ENCODE results near the gene TMEM125. TPM values are rescaled to one million over a fixed set of nuclear protein-coding genes. Genes with fewer than 3 reads are reported as not detected.
A peak's percentile ranks its signal among the peaks of the same experiment; 100 is the strongest.

The TMEM125 gene
- total RNA-seq, result under 1 TPM in 1 of 2 experiments, not detected in 1; 0.30 TPM

- Mint-ChIP-seq H3K4me1 (peaks cover 14% of the 10 kb centered on the region), H3K36me3 (peaks cover 3% of the 10 kb centered on the region), H3K4me3 (peak within 1 kb of the TSS; percentile 58), H3K27ac (no peak within 1 kb of the TSS), H3K9me3 (peaks cover 3% of the 10 kb centered on the region), H3K27me3 (peaks cover 16% of the 10 kb centered on the region)
- no peak for DNase-seq
Observed at GRCh38 chr1:43269627-43270375, at the start of gene TMEM125. Gene TMEM125 (plus strand): TSS chr1:43269983. CDS start chr1:43272723, 2,740 bp downstream.

GRCh38 chr1:43220905-43221778 lies 48.6 kb upstream of the TMEM125 start:
- Mint-ChIP-seq H3K9me3 (no peaks in the 10 kb centered on the region), H3K4me3 (no peak overlapping the region), H3K4me1 (peaks cover 8% of the 10 kb centered on the region), H3K27ac (peak overlapping the region; percentile 23), H3K27me3 (no peaks in the 10 kb centered on the region), H3K36me3 (no peaks in the 10 kb centered on the region)
- no peak for DNase-seq

- Mint-ChIP-seq H3K4me3 (no peak overlapping the region), H3K4me1 (peaks cover 8% of the 10 kb centered on the region), H3K36me3 (no peaks in the 10 kb centered on the region), H3K27ac (no peak overlapping the region), H3K9me3 (no peaks in the 10 kb centered on the region), H3K27me3 (no peaks in the 10 kb centered on the region)
- DNase-seq, result no peak
Observed at GRCh38 chr1:43221797-43222196, 48.0 kb upstream of the TMEM125 start.

- no peaks in the 10 kb centered on the region for H3K9me3 Mint-ChIP-seq
- H3K4me1 Mint-ChIP-seq, result peaks cover 8% of the 10 kb centered on the region
- no peak for DNase-seq
- H3K27ac Mint-ChIP-seq, result no peak overlapping the region
- H3K36me3 Mint-ChIP-seq, result no peaks in the 10 kb centered on the region
- H3K27me3 Mint-ChIP-seq, result no peaks in the 10 kb centered on the region
- no peak overlapping the region for H3K4me3 Mint-ChIP-seq
Observed at GRCh38 chr1:43222879-43223278, 46.9 kb upstream of the TMEM125 start.

GRCh38 chr1:43225168-43225567 lies 44.6 kb upstream of the TMEM125 start:
- H3K4me3 Mint-ChIP-seq, result no peak overlapping the region
- peaks cover 8% of the 10 kb centered on the region for H3K4me1 Mint-ChIP-seq
- no peaks in the 10 kb centered on the region for H3K36me3 Mint-ChIP-seq
- no peaks in the 10 kb centered on the region for H3K27me3 Mint-ChIP-seq
- no peak for DNase-seq
- no peaks in the 10 kb centered on the region for H3K9me3 Mint-ChIP-seq
- no peak overlapping the region for H3K27ac Mint-ChIP-seq

GRCh38 chr1:43227143-43227764 lies 42.5 kb upstream of the TMEM125 start:
- no peak overlapping the region for H3K4me3 Mint-ChIP-seq
- H3K36me3 Mint-ChIP-seq, result no peaks in the 10 kb centered on the region
- peak; percentile 76 for DNase-seq
- H3K27ac Mint-ChIP-seq, result no peak overlapping the region
- no peaks in the 10 kb centered on the region for H3K9me3 Mint-ChIP-seq
- no peaks in the 10 kb centered on the region for H3K4me1 Mint-ChIP-seq
- H3K27me3 Mint-ChIP-seq, result no peaks in the 10 kb centered on the region

- no peaks in the 10 kb centered on the region for H3K9me3 Mint-ChIP-seq
- no peaks in the 10 kb centered on the region for H3K27me3 Mint-ChIP-seq
- no peak for DNase-seq
- no peak overlapping the region for H3K4me3 Mint-ChIP-seq
- no peak overlapping the region for H3K27ac Mint-ChIP-seq
- H3K4me1 Mint-ChIP-seq, result no peaks in the 10 kb centered on the region
- no peaks in the 10 kb centered on the region for H3K36me3 Mint-ChIP-seq
Observed at GRCh38 chr1:43229826-43230780, 39.7 kb upstream of the TMEM125 start.

GRCh38 chr1:43232074-43232473 lies 37.7 kb upstream of the TMEM125 start:
- H3K27me3 Mint-ChIP-seq, result no peaks in the 10 kb centered on the region
- H3K27ac Mint-ChIP-seq, result no peak overlapping the region
- H3K9me3 Mint-ChIP-seq, result no peaks in the 10 kb centered on the region
- no peak overlapping the region for H3K4me3 Mint-ChIP-seq
- no peak for DNase-seq
- H3K4me1 Mint-ChIP-seq, result no peaks in the 10 kb centered on the region
- no peaks in the 10 kb centered on the region for H3K36me3 Mint-ChIP-seq

GRCh38 chr1:43232482-43232881 lies 37.3 kb upstream of the TMEM125 start:
- no peak overlapping the region for H3K27ac Mint-ChIP-seq
- H3K9me3 Mint-ChIP-seq, result no peaks in the 10 kb centered on the region
- DNase-seq, result no peak
- H3K4me3 Mint-ChIP-seq, result no peak overlapping the region
- no peaks in the 10 kb centered on the region for H3K27me3 Mint-ChIP-seq
- H3K36me3 Mint-ChIP-seq, result no peaks in the 10 kb centered on the region
- H3K4me1 Mint-ChIP-seq, result no peaks in the 10 kb centered on the region

GRCh38 chr1:43233631-43234030 lies 36.2 kb upstream of the TMEM125 start:
- H3K27me3 Mint-ChIP-seq, result no peaks in the 10 kb centered on the region
- H3K9me3 Mint-ChIP-seq, result no peaks in the 10 kb centered on the region
- H3K27ac Mint-ChIP-seq, result no peak overlapping the region
- H3K4me1 Mint-ChIP-seq, result no peaks in the 10 kb centered on the region
- no peak overlapping the region for H3K4me3 Mint-ChIP-seq
- H3K36me3 Mint-ChIP-seq, result no peaks in the 10 kb centered on the region
- DNase-seq, result no peak

GRCh38 chr1:43234267-43234666 lies 35.5 kb upstream of the TMEM125 start:
- Mint-ChIP-seq H3K27ac (no peak overlapping the region), H3K4me3 (no peak overlapping the region), H3K9me3 (no peaks in the 10 kb centered on the region), H3K36me3 (no peaks in the 10 kb centered on the region), H3K4me1 (no peaks in the 10 kb centered on the region), H3K27me3 (no peaks in the 10 kb centered on the region)
- DNase-seq, result no peak

GRCh38 chr1:43235040-43235439 lies 34.7 kb upstream of the TMEM125 start:
- H3K36me3 Mint-ChIP-seq, result no peaks in the 10 kb centered on the region
- H3K27me3 Mint-ChIP-seq, result no peaks in the 10 kb centered on the region
- no peak for DNase-seq
- H3K4me3 Mint-ChIP-seq, result no peak overlapping the region
- peaks cover 2% of the 10 kb centered on the region for H3K4me1 Mint-ChIP-seq
- no peaks in the 10 kb centered on the region for H3K9me3 Mint-ChIP-seq
- H3K27ac Mint-ChIP-seq, result no peak overlapping the region

- H3K4me1 Mint-ChIP-seq, result peaks cover 2% of the 10 kb centered on the region
- DNase-seq, result no peak
- H3K27ac Mint-ChIP-seq, result no peak overlapping the region
- no peak overlapping the region for H3K4me3 Mint-ChIP-seq
- H3K9me3 Mint-ChIP-seq, result peaks cover 3% of the 10 kb centered on the region
- H3K36me3 Mint-ChIP-seq, result no peaks in the 10 kb centered on the region
- no peaks in the 10 kb centered on the region for H3K27me3 Mint-ChIP-seq
Observed at GRCh38 chr1:43235451-43236121, 34.2 kb upstream of the TMEM125 start.

GRCh38 chr1:43237121-43237520 lies 32.7 kb upstream of the TMEM125 start:
- no peaks in the 10 kb centered on the region for H3K36me3 Mint-ChIP-seq
- no peak for DNase-seq

More at GRCh38 chr1:43237121-43237520, 32.7 kb upstream of the TMEM125 start:
- no peak overlapping the region for H3K27ac Mint-ChIP-seq
- H3K4me3 Mint-ChIP-seq, result no peak overlapping the region
- peaks cover 3% of the 10 kb centered on the region for H3K9me3 Mint-ChIP-seq
- H3K4me1 Mint-ChIP-seq, result peaks cover 2% of the 10 kb centered on the region
- no peaks in the 10 kb centered on the region for H3K27me3 Mint-ChIP-seq
